ENCODE results near the gene RBBP8NL.

The RBBP8NL gene

DNA sequence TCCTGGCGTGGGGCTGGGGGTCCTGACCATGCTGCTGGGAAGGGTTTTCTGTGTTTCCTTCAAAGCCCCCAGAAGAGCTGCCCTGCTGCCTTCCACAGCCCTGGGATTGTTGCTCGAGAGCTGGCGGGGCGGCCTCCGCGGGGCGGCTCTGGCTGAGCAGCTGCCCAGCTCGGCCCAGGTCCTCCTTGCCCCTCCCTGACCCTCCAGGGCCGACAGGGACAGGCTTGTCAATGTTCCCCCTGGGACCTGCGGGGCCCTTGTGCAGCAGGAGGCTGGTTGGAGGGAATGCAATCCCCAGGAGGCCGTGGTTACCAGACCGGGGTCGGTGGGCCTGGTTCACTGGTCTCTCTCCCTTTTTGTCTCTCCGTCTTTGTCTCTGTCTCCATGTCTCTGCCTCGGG, 28.6 kb upstream of the RBBP8NL start:
- Histone ChIP-seq H3K4me2 (ENCODE audit: low read depth, low read length, poor library complexity, severe bottlenecking) (no peak overlapping the region), H3K79me2 (ENCODE audit: insufficient read depth, low read length) (no peaks in the 10 kb centered on the region), H3F3A (ENCODE audit: low read depth) (no peaks in the 10 kb centered on the region), H3K9me3 (ENCODE audit: insufficient read depth, low read depth, low read length) (no peaks in the 10 kb centered on the region), H3K9ac (ENCODE audit: low read depth, low read length, poor library complexity, severe bottlenecking) (no peak overlapping the region), H3K4me3 (ENCODE audit: low read length, poor library complexity, severe bottlenecking) (no peak overlapping the region), H3K9me2 (replicated peaks; ENCODE audit: low read depth, low read length) (no peaks in the 10 kb centered on the region), H3K27me3 (ENCODE audit: insufficient read depth, low read length, poor library complexity, severe bottlenecking) (no peaks in the 10 kb centered on the region), H3K4me1 (ENCODE audit: insufficient read depth, low read length, poor library complexity, severe bottlenecking) (no peaks in the 10 kb centered on the region), H2AFZ (ENCODE audit: low read length) (no peak overlapping the region), H4K20me1 (ENCODE audit: insufficient read depth, low read length, poor library complexity, severe bottlenecking) (no peaks in the 10 kb centered on the region), H3K36me3 (ENCODE audit: insufficient read depth, low read length) (no peaks in the 10 kb centered on the region)
- TF ChIP-seq, protein P1, sequence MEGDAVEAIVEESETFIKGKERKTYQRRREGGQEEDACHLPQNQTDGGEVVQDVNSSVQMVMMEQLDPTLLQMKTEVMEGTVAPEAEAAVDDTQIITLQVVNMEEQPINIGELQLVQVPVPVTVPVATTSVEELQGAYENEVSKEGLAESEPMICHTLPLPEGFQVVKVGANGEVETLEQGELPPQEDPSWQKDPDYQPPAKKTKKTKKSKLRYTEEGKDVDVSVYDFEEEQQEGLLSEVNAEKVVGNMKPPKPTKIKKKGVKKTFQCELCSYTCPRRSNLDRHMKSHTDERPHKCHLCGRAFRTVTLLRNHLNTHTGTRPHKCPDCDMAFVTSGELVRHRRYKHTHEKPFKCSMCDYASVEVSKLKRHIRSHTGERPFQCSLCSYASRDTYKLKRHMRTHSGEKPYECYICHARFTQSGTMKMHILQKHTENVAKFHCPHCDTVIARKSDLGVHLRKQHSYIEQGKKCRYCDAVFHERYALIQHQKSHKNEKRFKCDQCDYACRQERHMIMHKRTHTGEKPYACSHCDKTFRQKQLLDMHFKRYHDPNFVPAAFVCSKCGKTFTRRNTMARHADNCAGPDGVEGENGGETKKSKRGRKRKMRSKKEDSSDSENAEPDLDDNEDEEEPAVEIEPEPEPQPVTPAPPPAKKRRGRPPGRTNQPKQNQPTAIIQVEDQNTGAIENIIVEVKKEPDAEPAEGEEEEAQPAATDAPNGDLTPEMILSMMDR (conservative IDR thresholded peaks at IDR 0.05; ENCODE audit: low read length), result no peak
- TF ChIP-seq EZH2phosphoT487 (IDR thresholded peaks at IDR 0.05; ENCODE audit: borderline replicate concordance), result no peak

DNA sequence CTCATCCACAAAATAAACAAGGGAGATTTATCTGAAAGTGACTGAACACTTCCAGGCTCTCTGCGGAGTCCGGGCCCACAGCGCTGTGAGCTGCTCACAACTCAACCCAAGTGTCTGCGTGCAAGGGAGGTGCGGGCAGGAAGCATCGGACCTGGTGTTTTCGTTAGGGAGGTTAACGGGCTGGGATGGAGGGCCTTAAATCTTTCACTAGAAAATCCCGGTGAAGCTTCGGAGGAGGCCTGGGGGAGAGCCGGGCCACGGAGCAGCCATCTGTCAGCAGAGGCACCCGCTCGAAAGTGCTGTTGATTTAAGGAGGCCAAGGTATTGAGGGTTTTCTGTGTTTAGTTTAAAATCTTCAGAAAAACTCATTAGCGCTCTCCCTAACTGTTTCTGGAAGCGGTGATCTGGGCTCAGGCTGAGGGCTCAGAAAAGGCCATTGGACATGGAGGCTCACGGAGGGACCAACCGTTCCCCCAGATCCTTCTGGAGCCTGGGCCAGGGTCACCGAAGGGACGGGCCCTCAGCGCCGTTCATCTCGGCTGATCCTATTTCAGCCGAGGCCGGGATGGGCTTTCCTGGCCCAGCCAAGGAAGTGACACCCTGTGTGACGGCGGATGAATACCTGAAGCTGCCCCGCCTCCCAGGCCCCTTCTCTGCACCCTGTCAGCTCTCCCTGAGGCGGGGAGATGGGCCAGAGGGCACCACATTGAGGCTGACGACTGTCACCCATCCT, 27.7 kb upstream of the RBBP8NL start:
- Histone ChIP-seq H2AFZ (ENCODE audit: low read length) (no peak overlapping the region), H3K36me3 (ENCODE audit: insufficient read depth, low read length) (no peaks in the 10 kb centered on the region), H4K20me1 (ENCODE audit: insufficient read depth, low read length, poor library complexity, severe bottlenecking) (no peaks in the 10 kb centered on the region), H3K27me3 (ENCODE audit: insufficient read depth, low read length, poor library complexity, severe bottlenecking) (no peaks in the 10 kb centered on the region), H3K79me2 (ENCODE audit: insufficient read depth, low read length) (no peaks in the 10 kb centered on the region), H3K9me3 (ENCODE audit: insufficient read depth, low read depth, low read length) (no peaks in the 10 kb centered on the region), H3K4me1 (ENCODE audit: insufficient read depth, low read length, poor library complexity, severe bottlenecking) (no peaks in the 10 kb centered on the region), H3F3A (ENCODE audit: low read depth) (no peaks in the 10 kb centered on the region), H3K4me2 (ENCODE audit: low read depth, low read length, poor library complexity, severe bottlenecking) (no peak overlapping the region), H3K4me3 (ENCODE audit: low read length, poor library complexity, severe bottlenecking) (no peak overlapping the region), H3K9me2 (replicated peaks; ENCODE audit: low read depth, low read length) (no peaks in the 10 kb centered on the region), H3K9ac (ENCODE audit: low read depth, low read length, poor library complexity, severe bottlenecking) (no peak overlapping the region)
- TF ChIP-seq EZH2phosphoT487 (IDR thresholded peaks at IDR 0.05; ENCODE audit: borderline replicate concordance), result no peak
- TF ChIP-seq, protein P1 (conservative IDR thresholded peaks at IDR 0.05; ENCODE audit: low read length), result no peak

DNA sequence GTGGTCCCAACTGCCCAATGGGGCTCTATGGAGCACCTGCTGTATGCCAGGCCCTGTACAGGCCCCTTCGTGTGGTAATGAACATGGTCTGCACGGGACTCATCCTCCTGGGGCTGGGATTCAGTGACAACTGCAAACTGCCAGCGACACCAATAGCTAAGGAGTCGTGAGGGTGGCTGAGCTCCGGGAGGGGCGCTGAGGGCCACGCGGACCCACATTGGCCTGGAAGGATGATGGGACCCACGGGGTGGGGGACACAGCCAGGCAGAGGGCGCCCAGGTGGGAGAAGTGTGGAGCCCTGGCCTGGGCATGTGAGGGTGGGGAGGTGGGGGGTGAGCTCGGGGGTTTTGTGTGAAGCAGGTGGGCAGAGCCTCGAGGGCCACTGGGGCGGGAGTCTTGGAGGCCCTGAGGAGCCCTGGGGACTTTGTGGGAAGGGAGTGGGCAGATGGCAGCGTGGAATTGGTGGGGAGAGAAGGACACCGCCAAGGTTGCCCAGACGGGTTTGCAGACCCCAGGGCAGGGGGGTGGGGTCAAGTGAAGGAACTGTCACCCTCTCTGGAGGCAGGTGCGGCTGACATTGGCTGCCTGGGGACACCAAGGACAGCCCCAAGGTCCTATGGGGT, 26.0 kb upstream of the RBBP8NL start:
- Histone ChIP-seq H3K9me2 (replicated peaks; ENCODE audit: low read depth, low read length) (no peaks in the 10 kb centered on the region), H3K9ac (ENCODE audit: low read depth, low read length, poor library complexity, severe bottlenecking) (no peak overlapping the region), H3K27me3 (ENCODE audit: insufficient read depth, low read length, poor library complexity, severe bottlenecking) (no peaks in the 10 kb centered on the region)

More for the DNA sequence above, 26.0 kb upstream of the RBBP8NL start:
- H4K20me1 ChIP-seq (ENCODE audit: insufficient read depth, low read length, poor library complexity, severe bottlenecking), result no peaks in the 10 kb centered on the region
- no peaks in the 10 kb centered on the region for H3F3A ChIP-seq (ENCODE audit: low read depth)
- H3K4me2 ChIP-seq (ENCODE audit: low read depth, low read length, poor library complexity, severe bottlenecking), result no peak overlapping the region
- H2AFZ ChIP-seq (ENCODE audit: low read length), result no peak overlapping the region
- no peaks in the 10 kb centered on the region for H3K79me2 ChIP-seq (ENCODE audit: insufficient read depth, low read length)
- no peaks in the 10 kb centered on the region for H3K9me3 ChIP-seq (ENCODE audit: insufficient read depth, low read depth, low read length)
- H3K4me3 ChIP-seq (ENCODE audit: low read length, poor library complexity, severe bottlenecking), result no peak overlapping the region
- H3K36me3 ChIP-seq (ENCODE audit: insufficient read depth, low read length), result no peaks in the 10 kb centered on the region
- TF ChIP-seq EZH2phosphoT487 (IDR thresholded peaks at IDR 0.05; ENCODE audit: borderline replicate concordance), result no peak
- TF ChIP-seq, protein P1 (conservative IDR thresholded peaks at IDR 0.05; ENCODE audit: low read length), result no peak
- no peaks in the 10 kb centered on the region for H3K4me1 ChIP-seq (ENCODE audit: insufficient read depth, low read length, poor library complexity, severe bottlenecking)
